Panc1 (cell line): ENCODE data around the gene PANX2. TPM values are rescaled to one million over a fixed set of nuclear protein-coding genes. Genes with fewer than 3 reads are reported as not detected.

Experiments used
- ATAC-seq: fragments of 200-7000 bp; cut with Tn5 transposase; 2 replicates; pipeline ENCODE4 v1.9.1; 2020; ENCODE audit warnings: mild to moderate bottlenecking, moderate library complexity
- BruUV-seq: library from RNA; stranded (reverse); fragments of 400-500 nt; replicated peaks from 2 replicates; lab custom pipeline; 2021; lab: Mats Ljungman, UMichigan
- CTCF ChIA-PET: fragments of 300-600 bp; sonication (Branson Sonifier 250); formaldehyde crosslinking; loops from one replicate; lab custom pipeline; 2022; ENCODE audit warnings: antibody characterized with exemption; lab: Charles Lee
- POLR2A ChIA-PET: fragments of 300-600 bp; sonication (Branson Sonifier 250); formaldehyde crosslinking; loops from one replicate; lab custom pipeline; 2022; ENCODE audit warnings: antibody characterized with exemption; lab: Charles Lee
- DNase-seq: peaks from one replicate; pipeline ENCODE4 v3.0.0-alpha.2; 2010; ENCODE audit warnings: low read depth, low spot score
- H3K27ac ChIP-seq: 2 replicates; pipeline ENCODE4 v1.5.1; 2011; ENCODE audit warnings: mild to moderate bottlenecking, low read length, inconsistent platforms
- H3K27me3 ChIP-seq: fragments of 200-500 bp; sonication (Bioruptor generic); 2 replicates; pipeline ENCODE4 v1.6.0; 2014; ENCODE audit warnings: low read length, inconsistent platforms; ENCODE audit not compliant: control insufficient read depth, insufficient read depth
- H3K36me3 ChIP-seq: fragments of 200-500 bp; sonication (Bioruptor generic); 2 replicates; pipeline ENCODE4 v1.5.1; 2014; ENCODE audit warnings: inconsistent platforms, mild to moderate bottlenecking, low read length, moderate library complexity; ENCODE audit not compliant: control insufficient read depth, insufficient read depth
- H3K4me1 ChIP-seq: 2 replicates; pipeline ENCODE4 v1.5.1; 2011; ENCODE audit warnings: inconsistent platforms, mild to moderate bottlenecking, low read length, moderate library complexity; ENCODE audit not compliant: control insufficient read depth, insufficient read depth
- H3K4me3 ChIP-seq, 2 experiments: 2 replicates each; pipeline ENCODE4 v1.5.1; 2011 to 2012; ENCODE audit warnings: low read depth in 2 of 2, low read length in 2 of 2, mild to moderate bottlenecking in 2 of 2, inconsistent platforms in 1 of 2, moderate library complexity in 1 of 2
- H3K9me3 ChIP-seq: fragments of 200-500 bp; sonication (Bioruptor generic); 2 replicates; pipeline ENCODE4 v1.5.1; 2014; ENCODE audit warnings: low read depth, mild to moderate bottlenecking, inconsistent platforms, low read length, moderate library complexity; ENCODE audit not compliant: control insufficient read depth, insufficient read depth
- CTCF ChIP-seq: fragments of 450-650 bp; IDR thresholded peaks from 2 replicates; pipeline ENCODE4 v1.5.1; 2017; ENCODE audit warnings: mild to moderate bottlenecking
- POLR2AphosphoS5 ChIP-seq: IDR thresholded peaks from 2 replicates; pipeline ENCODE4 v1.6.1; 2012; ENCODE audit warnings: mild to moderate bottlenecking, low read depth, low read length, moderate library complexity
- REST ChIP-seq, 2 experiments: IDR thresholded peaks; 2 replicates each; pipeline ENCODE4 v1.6.1; 2011 to 2012; ENCODE audit warnings: low read depth in 2 of 2, control low read depth in 1 of 2, low read length in 1 of 2, mild to moderate bottlenecking in 1 of 2, moderate library complexity in 1 of 2; ENCODE audit not compliant: insufficient read depth in 1 of 2
- SIN3A ChIP-seq: IDR thresholded peaks from 2 replicates; pipeline ENCODE4 v1.6.1; 2012; ENCODE audit warnings: low read depth, mild to moderate bottlenecking, low read length, moderate library complexity, borderline replicate concordance; ENCODE audit not compliant: insufficient read depth
- TCF7L2 ChIP-seq: IDR thresholded peaks from 2 replicates; pipeline ENCODE4 v1.6.1; 2011; ENCODE audit warnings: mild to moderate bottlenecking, low read depth, low read length, inconsistent platforms
- in situ Hi-C: cut with HindIII; loops from 2 replicates; pipeline ENCODE4 v1.10.0; 2016; ENCODE audit warnings: low sequenced_read_pairs, low pct_unique_long_range_greater_than_20kb
- intact Hi-C: fragments of 100-400 bp; cut with micrococcal nuclease; formaldehyde crosslinking; loops from one replicate; pipeline ENCODE4 v1.10.0; 2022; ENCODE audit not compliant: unreplicated experiment
- total RNA-seq: library from RNA; stranded (reverse); gene quantifications from one replicate; pipeline ENCODE4 v1.2.1, GENCODE V29; 2021; ENCODE audit not compliant: unreplicated experiment

The PANX2 gene
- total RNA-seq, 1 experiment from 2014 or later, result 0.77 TPM

DNA sequence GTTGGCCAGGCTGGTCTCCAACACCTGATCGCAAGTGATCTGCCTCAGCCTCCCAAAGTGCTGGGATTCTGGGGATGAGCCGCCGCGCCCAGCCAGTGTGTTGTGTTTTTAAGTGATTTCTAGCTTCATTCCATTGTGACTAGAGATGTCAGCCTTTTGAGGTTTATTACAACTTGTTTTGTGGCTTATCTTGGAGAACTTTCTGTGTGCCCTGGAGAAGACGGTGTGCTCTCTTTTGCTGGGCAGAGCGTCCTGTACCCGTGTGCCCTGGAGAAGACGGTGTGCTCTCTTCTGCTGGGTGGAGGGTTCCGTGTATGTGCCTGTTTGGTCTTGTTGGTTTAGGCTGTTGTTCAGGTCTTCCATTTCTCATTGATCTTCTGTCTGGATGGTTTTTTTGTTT is 42.7 kb downstream of the PANX2 start:
- no TSS peak for BruUV-seq
- ChIA-PET CTCF (no interaction called here), POLR2A (no interaction called here)
- H3K4me1 ChIP-seq, result no peaks in the 10 kb centered on the region
- H3K27me3 ChIP-seq, result no peaks in the 10 kb centered on the region
- ATAC-seq (no peak), DNase-seq (no peak)
- no peaks in the 10 kb centered on the region for H3K9me3 ChIP-seq
- in situ Hi-C loops, result no loop called here
- H3K36me3 ChIP-seq, result no peaks in the 10 kb centered on the region
- no peak for TF ChIP-seq SIN3A
- no peak for TF ChIP-seq CTCF
- TF ChIP-seq REST (IDR thresholded peaks at IDR 0.05; ENCODE audit: insufficient read depth in 1 of 2, low read depth in 2 of 2, low read length in 1 of 2), result no peak
- no peak for TF ChIP-seq TCF7L2
- TF ChIP-seq POLR2AphosphoS5, result no peak
- H3K4me3 ChIP-seq, result no peak overlapping the region
- H3K27ac ChIP-seq, result no peak overlapping the region
- intact Hi-C loops, result no loop called here

GRCh38 chr22:50215297-50216054 is 44.9 kb downstream of the PANX2 start:
- H3K4me1 ChIP-seq, result no peaks in the 10 kb centered on the region
- H3K9me3 ChIP-seq, result no peaks in the 10 kb centered on the region
- ChIA-PET CTCF (interaction anchor here (0.5 kb wide), 1 partner anchor 8 kb away, joined by 7 read pairs; no protein-coding TSS in a partner anchor), POLR2A (no interaction called here)
- no peak for TF ChIP-seq REST (IDR thresholded peaks at IDR 0.05; ENCODE audit: insufficient read depth in 1 of 2, low read depth in 2 of 2, low read length in 1 of 2)
- no peak for TF ChIP-seq SIN3A
- TF ChIP-seq CTCF, result no peak
- no peak for TF ChIP-seq POLR2AphosphoS5
- no peak for TF ChIP-seq TCF7L2
- no peak overlapping the region for H3K4me3 ChIP-seq
- H3K36me3 ChIP-seq, result 0 out of 2 replicates have a peak, but pooled peaks cover 2% of the 10 kb centered on the region
- ATAC-seq (no peak), DNase-seq (no peak)
- in situ Hi-C loops (no loop called here), intact Hi-C loops (no loop called here)
- H3K27me3 ChIP-seq, result no peaks in the 10 kb centered on the region
- no peak overlapping the region for H3K27ac ChIP-seq
- no TSS peak for BruUV-seq
